NCI-H2107 treated with DMSO at 0.1 percent for 48 hours (cell line): Measurements from ENCODE around the gene NGF.
"Not testable (repeated sequence)": the region's sequence is repeated elsewhere in the genome, so short reads cannot be mapped to it uniquely, and the experiment has no call there.

ENCODE experiments used
- DNase-seq: peaks from one replicate; lab custom pipeline; 2025; ENCODE audit not compliant: unreplicated experiment; lab: John Stamatoyannopoulos, UW

NGF gene

DNA sequence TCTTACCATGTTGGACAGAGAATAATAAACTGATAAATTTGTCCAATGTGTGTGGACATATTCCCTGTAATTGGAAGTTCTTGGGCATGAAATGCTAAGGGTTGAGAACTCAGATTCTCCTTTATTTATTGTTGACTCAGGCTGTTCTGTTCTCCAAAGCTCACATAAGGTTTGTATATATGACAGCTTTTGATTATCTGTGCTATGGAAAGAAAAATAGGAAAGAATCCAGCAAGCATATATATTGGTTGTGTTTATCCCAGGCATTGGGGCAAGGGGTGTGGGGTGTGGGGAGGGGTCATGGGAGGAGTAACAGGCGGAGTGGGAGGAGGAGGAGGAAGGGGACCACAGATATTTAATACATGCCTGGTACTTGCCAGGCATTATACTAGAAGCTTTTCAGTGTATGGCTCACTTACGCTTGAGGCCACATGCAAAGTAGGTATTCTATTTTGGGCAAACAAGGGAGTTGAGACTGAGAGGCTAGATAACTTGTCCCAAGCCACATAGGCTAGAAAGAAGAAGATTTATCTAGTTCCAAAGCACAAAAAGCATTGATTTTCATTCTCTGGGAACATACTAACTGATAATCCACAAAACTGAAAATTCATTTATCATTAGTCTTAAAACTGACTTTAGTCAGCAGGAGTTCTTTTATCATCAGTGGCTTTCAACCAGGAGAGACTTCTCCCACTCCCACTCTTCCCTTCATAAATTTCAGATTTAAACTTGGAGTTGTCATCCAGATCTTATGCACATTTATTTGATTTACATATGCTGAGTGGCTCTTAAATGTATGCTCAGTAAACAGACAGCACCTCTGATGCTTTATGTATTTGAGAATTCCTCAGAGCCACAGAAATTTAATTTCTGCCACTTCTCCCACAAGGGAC lies 27.2 kb downstream of the NGF start:
- DNase-seq = no peak

DNA sequence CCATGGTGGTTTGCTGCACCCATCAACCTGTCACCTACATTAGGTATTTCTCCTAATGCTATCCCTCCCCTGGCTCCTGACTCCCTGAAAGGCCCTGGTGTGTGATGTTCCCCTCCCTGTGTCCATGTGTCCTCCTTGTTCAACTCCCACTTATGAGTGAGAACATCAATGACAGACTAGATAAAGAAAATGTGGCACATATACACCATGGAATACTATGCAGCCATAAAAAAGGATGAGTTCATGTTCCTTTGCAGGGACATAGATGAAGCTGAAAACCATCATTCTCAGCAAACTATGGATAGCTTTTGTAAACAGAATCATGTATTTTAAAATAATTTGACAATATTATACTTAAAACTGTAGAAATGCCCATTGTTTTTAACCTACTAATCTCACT lies 28.5 kb downstream of the NGF start:
- not testable (repeated sequence) for DNase-seq

DNA sequence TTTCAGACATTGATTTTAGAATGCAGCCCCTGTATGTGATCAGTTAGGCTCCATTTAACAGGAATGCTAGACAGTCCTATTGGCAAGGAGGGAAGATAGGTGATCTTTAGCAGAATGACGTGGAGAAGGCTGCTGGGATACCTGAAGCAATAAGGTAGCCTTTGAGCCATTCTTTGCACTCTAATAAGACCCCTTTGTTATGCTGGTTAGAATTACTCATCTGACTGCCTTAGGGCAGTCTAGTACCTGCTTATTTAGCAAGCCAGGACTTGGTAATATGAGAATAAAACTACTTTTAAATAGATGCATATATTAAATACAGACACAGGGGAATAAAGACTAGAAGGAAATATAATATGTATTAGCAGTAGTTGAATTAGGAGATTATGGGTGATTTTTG lies 29.1 kb downstream of the NGF start:
- DNase-seq = no peak

DNA sequence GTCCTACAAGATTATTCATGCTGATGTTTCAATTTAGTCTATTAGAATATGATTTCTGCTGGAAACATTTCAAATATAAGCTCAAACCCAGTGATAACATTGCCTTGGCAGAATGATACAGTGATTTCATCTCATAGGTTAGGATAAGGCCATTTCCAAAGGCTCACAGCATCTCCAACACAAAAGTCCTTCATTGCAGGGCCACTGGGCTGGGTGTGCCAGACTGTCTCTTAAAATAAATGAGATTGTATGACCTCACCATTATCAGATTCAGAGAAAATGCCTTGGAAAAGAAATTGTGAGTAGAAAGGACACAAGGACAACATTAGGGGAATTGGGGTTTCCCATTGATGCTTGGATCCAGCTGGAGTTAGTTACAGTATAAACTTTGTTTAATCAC lies 30.4 kb downstream of the NGF start:
- no peak for DNase-seq

DNA sequence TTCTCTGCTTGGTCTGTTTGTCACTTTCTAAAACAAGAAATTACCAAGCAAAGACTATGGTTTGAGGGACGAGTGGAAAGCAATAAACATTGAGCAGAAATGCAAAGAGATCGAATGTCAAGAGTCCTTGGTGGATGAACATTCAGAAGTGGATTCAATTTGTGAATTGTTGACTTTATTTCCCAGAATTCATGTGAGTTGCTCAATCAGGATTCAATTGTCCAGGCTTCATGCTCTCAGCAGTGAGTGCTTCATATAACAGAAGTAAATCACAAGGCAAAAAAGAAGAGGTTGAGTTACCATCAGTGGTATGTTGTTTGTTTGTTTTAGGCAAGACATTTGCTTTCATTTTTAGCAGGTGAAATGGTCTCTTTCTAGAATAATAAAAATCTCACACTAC lies 31.9 kb downstream of the NGF start:
- DNase-seq = peak; percentile 88

DNA sequence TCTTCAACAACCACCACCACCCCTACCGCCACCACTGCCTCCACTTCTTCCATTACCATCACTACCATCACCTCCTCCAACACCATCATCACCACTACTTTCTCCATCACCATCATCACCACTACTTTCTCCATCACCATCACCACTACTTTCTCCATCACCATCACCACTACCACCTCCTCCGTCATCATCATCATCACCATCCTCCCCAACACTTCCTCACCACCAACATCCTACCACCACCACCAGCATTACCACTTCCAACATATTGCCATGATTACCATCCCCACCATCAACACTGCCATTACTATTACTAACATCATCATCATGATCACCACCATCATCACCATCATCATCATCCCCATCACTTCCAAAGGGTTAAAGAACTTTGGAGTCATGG lies 34.7 kb downstream of the NGF start:
- DNase-seq = no peak

DNA sequence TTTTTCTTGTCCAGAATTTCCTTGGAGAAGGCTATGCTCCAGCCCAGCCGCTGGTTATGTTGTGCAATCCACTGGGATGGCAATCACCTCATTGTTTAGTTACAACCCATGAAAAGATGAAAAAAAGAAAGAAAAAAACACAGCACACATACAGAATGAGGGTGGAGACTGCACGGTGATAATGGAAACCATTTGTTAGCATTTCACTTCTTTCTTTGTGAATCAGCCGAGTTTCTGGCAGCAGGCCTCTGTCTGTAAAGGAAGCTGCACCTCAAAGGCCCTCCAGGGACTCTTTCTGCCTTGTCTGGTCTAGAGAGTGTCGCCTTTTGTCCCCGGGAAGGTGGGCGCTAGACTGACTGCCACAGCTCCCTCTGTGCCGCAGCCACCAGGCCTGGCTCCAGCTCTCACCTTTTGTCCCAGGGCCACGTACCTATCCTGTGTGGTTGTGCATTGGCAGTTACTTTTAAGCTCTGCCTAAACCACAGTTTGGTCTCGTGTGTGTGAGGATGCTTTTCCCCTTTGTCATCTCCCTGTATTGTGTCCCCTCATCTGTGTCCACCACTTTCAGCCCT lies 35.6 kb downstream of the NGF start:
- peak; percentile 17 for DNase-seq

DNA sequence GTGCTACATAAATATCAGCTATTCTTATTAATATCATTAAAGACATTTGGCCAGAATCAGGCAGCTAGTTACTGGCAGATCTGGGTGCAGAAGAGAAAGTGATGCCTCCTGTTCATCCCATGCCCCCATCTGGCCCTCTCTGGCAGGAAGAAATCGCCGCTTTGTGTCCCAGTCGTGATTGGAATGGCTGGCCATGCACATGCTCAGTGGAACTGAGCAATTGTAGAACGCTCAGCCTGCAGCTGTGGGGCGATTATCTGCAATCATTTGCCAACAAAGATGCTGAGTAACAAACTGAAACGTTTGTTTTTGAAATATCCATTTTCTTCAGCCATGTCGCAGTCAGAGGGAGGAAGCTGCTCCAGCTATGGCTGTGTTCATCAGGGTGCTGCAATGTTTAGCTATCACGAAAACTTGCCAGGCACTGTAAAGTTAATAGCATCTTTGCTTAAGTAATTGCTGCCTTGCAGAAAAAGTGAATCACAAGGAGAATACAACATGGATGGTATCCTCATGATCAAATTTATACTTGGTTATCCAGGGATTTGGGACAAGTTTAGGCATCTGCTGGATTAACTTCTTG lies 36.5 kb downstream of the NGF start:
- no peak for DNase-seq

DNA sequence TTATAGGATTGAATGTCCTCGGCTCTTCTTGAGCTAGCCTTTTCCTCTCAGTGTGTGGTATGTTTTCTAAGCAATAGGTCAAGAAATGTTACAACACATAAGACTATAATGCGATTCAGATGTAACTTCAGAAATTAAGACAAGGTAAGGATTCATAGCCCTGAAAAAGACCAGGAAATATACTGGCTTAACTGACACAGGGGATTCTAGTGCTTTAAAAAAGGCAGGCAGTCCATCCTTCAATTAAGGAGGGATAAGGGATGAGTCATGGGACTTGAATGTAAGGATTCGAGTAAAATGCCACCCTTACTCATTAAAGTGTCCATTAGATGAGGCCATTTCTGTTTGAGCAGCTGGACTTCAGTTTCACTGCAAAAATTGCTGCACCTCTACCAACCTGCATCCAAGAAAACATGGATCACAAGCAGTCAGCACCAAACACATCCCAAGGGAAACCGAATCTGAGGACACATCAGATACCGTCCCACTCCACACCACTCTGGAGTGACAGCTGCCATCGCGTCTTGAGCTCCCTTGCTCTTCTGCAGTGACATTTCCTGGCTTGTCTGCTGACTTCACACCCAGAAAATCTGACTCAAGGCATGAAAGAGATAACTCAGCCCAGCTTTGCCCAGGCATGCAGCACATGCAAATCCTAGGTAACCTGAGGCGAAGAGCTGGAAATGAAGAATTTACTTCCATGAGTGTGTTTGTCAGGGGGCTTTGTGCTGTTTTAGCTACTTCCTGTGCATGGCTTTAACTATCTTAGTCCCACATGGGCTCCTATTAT lies 37.8 kb downstream of the NGF start:
- no peak for DNase-seq

DNA sequence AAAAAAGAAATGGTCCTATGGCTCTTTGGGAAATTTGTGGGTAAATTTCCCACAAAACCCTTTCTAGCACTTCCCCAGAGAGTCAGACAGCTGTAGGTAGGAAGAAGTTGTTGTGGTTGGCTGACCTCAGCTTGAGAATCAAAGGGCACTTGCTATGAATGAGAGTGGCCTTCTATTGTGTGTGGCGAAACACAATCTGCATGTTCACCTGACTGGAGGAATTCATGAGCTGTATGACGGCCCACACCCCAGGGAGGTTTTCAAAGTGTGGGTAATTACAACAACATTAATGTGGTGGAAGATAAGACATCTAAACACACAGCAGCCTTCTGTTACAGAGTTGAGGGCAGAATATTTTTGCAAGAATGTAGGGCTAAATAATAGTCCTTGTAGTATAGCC lies 38.8 kb downstream of the NGF start:
- DNase-seq = peak; percentile 32

DNA sequence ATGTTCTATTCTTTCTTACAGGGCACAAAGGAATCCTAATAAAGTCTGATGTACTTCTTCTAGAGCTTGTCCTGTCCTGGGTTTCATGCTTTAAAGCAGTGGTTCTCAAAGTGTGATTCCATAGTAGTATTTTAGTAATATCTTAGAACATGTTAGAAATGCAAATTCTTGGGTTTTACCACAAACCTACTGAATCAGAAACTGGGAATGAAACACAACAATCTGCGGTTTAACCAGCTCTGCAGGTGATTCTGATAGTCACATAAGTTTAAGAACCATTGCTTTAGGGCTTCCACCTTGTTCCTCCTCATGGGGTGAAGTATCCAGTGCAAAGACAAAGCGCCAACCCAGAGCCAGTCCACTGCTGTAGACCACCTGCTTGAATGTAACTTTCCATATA lies 41.1 kb downstream of the NGF start:
- DNase-seq = no peak

DNA sequence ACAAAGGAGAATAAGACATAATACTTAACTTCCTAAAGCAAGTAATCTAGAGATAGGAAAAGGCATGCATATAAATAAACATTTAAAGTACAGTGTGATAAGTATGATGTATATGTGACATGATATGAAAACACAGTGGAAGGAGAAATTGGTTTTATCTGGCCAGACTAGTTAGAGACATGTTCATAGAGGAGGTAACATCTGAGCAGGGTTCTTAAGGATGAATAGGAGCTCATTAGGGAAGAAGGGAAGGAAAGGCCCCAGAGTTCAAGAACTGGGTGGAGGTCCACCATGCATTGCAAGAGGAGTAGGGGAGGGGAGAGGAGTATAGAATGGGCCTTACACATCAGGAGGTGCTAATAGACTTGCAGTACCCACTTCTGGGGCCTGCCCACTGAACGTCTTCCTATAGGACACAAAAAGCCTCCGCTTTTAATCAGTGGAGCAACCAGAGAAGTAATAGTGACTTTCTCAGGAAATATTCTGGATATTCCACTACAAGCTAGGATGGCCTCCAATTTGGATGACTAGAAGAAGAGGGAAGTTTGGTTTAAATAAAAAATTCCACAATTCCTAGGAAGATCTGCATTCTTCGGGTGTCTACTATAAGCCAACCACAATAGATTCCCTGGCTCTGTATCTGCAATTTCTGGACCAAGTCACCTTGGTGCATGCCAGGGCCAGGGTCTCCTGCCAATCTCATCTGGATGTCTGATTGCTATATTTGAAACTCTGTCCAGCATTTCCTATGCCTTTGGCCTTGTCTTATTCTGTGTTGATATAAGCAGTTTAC lies 41.9 kb downstream of the NGF start:
- no peak for DNase-seq

DNA sequence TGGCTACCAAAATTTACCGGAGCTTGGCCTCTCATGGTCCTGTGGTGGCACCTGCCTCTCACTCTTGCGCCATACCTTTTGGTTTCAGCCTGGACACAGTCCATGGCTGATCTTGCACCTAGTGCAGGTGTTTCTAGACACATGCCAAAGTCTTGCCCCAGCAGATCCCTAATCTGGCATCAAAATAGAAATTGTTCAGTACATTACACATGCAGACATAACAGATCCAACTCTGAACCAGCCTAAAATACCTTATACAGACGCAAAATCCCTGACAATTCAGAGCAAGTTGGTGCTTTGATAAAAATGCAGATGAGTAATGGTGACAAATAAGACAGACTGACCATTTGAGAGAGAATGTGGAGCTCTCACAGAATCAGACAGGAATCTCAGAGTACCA lies 44.1 kb downstream of the NGF start:
- DNase-seq = no peak

DNA sequence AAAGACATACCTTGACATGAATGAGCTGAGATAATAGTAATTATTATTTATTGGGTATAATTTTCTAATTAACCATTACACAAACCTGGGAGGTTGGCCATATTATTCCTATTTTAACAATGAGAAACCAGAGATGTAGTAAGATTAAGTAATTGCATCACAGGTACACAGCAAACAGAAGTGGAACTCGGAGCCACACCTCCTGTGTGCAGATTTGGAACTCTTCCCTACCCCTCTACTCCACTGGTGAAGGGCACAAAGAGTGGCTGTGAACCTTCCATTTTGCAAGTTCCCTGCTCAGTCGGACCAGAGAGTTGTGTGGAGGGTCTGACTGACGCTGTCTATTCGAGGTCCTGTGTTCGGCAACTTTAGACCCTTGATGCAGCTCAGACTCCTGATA lies 45.0 kb downstream of the NGF start:
- DNase-seq = no peak

DNA sequence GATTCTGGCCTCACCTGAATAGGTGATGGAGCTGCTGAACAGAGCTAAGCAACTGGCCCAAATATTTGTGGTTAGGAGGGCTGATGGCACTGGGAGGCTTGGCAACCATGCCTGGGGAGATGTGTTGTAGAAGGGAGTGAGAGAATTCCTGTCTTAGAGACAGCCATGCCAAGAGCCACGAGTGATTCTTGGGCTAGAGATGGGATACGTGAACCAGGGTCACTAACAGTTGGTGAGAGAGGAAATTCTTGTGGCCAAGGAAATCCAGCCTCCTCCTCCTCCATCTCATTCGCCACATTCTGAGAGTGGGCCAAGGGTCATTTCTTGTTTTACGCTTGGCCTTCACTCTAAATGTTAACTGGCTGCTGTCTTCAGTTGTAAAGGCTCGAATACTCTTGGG lies 46.3 kb downstream of the NGF start:
- DNase-seq = no peak

DNA sequence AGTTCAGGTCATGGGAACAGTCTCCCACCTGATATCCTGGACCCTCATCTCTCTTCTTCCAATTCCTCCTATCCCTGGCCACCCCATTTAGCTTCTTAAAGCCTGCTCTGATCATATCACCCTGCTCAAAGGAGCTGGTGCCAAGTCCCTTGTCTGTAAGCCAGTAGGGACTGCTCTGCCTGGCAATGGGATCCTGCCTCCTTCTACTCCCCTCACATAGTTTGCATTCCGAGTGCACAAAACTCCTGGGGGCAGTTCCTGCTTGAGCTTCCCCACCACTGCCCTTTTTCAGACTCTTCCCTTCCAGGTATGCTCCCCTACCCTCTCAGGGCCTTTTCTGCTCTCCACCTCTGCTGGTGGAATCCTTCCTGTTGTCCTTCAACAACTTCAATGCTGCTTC lies 48.1 kb downstream of the NGF start:
- no peak for DNase-seq

DNA sequence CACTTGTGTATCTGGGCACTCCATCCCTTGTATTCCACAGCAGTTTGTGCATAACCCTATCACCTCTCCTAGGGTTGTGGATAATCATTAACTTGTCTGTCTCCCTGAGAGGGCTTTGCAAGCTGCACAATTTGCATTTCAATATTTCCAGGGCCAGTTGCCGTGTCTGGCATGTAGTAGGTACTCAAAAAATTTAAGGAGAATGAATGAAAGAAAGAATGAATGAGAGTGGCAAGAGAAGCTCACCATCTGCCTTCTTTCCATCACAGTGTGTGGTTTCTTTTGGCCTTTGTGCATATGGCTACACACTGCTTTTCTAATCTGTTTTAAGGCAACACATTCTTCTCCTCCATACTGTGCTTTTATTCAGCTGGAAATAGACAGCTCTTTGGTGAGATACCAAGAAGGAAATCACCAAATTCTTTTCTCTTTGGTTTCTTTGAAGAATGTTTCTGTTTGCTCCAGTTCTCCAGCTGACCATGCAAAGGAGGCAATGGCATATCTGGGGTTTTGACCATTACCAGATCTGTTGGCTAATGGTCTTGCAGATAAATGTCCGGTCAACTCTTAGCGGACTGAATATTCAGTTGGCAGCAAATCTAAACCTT lies 49.4 kb downstream of the NGF start:
- no peak for DNase-seq

DNA sequence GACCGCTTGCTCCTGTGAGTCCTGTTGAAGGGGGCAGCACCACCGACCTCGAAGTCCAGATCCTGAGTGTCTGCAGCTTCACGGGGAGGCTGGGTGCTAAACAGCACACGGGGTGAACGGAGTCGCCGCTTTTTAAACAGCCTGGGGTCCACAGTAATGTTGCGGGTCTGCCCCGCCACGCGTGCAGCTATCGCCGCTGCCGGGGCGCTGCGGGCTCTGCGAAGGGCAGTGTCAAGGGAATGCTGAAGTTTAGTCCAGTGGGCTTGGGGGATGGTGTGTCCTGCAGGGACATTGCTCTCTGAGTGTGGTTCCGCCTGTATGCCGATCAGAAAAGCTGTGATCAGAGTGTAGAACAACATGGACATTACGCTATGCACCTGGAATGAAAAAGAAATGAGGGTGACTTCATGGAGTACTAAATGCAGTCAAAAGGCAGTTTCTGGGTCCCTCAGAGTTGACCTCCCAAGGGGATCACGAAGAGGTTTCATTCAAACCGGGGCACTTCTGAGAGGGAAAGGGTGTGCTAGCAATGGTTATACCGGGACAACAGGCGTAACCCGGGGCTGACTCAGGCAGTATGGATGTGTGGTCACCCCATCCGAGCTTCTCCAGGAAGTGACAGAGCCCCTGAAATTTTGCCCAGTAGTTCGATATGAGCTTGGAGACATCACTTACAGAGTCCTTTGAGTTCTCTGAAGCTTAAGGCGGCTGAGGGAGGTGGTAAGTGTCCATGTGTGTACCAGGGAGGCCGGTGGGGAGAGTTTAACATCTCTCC lies 51.4 kb downstream of the NGF start:
- DNase-seq = no peak

DNA sequence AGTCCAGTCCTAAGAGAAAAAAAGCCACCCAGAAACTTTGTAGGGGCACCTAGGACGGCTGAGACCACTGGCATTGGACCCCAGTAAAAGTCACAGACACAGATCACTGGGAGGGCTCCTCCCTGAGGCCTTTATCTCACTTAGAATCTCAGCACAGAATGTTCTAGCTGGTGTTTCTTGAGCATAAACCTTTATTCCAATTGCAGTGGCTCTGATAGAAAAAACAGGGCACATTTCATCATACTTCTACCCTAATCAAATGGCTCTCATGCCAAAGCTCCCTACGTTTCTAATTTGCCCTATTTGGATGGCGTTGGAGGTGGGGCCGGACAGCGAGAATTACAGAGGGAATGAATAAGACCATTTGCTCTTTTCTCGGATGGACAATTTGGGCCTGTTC lies 53.8 kb downstream of the NGF start:
- no peak for DNase-seq

DNA sequence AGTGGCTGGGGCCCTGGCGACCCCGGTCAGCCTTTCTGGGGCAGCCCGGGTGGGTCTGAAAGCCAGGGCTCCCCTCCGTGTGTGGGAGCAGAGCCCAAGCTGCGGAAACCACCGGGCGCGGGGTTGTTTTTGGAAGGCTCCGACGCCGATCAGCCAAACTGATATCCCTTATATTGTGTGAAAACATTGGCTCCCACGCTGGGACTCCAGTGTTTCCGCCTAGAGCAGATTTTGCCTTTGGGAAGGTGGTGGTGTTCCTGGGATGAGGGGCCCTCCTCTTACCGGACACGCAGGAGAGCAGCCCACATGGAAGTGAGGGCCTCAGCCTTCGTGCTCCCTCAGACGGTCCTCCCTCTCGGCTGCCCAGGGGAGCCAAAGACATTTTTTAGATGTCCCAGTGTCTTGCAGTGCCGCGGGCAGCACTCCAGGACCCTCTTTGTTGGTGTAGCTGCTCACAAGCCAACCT lies 54.3 kb downstream of the NGF start:
- no peak for DNase-seq
